Measurements from ENCODE around the gene ADGRG3. TPM values are rescaled to one million over a fixed set of nuclear protein-coding genes. Genes with fewer than 3 reads are reported as not detected.

Gene ADGRG3
- total and polyA plus RNA-seq, 2 of the 13 experiments (the other 11 are each of a cell fraction or from before 2014, with no cell fraction given), result 2.7 to 11.8 TPM

DNA sequence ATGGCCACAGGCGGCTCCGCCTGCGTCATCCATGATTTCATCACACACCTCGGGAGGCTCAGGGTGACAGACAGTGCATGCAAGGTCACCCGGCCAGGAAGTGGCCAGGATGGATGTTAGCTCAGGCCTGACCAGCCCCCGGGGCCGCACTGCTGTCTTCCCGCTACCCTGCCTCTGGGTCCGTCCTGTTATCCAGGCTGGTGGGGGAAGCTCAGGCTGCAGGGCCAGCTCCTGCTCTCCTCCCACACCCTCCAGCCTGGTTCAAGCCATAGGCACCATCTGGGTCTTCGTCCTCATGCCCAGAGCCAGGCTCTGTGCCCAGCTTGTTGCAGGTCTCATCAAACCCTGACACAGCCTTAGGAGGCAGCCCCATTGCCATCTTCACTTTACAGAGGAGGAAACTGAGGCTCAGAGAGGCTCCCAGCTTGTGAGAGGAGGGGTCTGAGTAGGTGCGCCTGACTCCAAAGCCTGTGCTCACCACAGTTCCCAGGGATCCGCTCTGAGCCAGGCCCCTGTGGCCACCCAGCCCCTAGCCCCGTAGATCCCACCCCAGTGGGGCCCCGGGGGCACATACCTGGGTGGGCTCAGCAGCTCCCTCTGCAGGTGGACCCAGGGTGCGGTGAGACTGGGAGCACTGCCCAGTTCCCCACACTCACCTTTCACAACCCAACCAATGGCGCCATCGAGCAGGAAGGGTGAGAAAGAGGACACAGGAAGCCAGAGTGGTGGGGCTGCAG is 412 bp upstream of the ADGRG3 start (continued):
- TF ChIP-seq, protein P1, sequence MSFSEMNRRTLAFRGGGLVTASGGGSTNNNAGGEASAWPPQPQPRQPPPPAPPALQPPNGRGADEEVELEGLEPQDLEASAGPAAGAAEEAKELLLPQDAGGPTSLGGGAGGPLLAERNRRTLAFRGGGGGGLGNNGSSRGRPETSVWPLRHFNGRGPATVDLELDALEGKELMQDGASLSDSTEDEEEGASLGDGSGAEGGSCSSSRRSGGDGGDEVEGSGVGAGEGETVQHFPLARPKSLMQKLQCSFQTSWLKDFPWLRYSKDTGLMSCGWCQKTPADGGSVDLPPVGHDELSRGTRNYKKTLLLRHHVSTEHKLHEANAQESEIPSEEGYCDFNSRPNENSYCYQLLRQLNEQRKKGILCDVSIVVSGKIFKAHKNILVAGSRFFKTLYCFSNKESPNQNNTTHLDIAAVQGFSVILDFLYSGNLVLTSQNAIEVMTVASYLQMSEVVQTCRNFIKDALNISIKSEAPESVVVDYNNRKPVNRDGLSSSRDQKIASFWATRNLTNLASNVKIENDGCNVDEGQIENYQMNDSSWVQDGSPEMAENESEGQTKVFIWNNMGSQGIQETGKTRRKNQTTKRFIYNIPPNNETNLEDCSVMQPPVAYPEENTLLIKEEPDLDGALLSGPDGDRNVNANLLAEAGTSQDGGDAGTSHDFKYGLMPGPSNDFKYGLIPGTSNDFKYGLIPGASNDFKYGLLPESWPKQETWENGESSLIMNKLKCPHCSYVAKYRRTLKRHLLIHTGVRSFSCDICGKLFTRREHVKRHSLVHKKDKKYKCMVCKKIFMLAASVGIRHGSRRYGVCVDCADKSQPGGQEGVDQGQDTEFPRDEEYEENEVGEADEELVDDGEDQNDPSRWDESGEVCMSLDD (CRISPR knock-in tag; IDR thresholded peaks at IDR 0.05; ENCODE audit: borderline replicate concordance), result no peak; the same call in 1 of the 2 replicates
- TF ChIP-seq, protein P2, sequence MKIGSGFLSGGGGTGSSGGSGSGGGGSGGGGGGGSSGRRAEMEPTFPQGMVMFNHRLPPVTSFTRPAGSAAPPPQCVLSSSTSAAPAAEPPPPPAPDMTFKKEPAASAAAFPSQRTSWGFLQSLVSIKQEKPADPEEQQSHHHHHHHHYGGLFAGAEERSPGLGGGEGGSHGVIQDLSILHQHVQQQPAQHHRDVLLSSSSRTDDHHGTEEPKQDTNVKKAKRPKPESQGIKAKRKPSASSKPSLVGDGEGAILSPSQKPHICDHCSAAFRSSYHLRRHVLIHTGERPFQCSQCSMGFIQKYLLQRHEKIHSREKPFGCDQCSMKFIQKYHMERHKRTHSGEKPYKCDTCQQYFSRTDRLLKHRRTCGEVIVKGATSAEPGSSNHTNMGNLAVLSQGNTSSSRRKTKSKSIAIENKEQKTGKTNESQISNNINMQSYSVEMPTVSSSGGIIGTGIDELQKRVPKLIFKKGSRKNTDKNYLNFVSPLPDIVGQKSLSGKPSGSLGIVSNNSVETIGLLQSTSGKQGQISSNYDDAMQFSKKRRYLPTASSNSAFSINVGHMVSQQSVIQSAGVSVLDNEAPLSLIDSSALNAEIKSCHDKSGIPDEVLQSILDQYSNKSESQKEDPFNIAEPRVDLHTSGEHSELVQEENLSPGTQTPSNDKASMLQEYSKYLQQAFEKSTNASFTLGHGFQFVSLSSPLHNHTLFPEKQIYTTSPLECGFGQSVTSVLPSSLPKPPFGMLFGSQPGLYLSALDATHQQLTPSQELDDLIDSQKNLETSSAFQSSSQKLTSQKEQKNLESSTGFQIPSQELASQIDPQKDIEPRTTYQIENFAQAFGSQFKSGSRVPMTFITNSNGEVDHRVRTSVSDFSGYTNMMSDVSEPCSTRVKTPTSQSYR (CRISPR knock-in tag; IDR thresholded peaks at IDR 0.05; ENCODE audit: borderline replicate concordance), result peak; percentile 61; the same call in 1 of the 2 replicates
- TF ChIP-seq ZNF720 (CRISPR knock-in tag; IDR thresholded peaks at IDR 0.05) (no peak), MTA3 (CRISPR knock-in tag; IDR thresholded peaks at IDR 0.05) (no peak), SP2 (CRISPR knock-in tag; IDR thresholded peaks at IDR 0.05) (no peak), MXD4 (CRISPR knock-in tag; IDR thresholded peaks at IDR 0.05) (peak; percentile 48; the same call in 1 of the 2 replicates), ZIK1 (CRISPR knock-in tag; IDR thresholded peaks at IDR 0.05; ENCODE audit: borderline replicate concordance, low read depth) (peak; percentile 70; the same call in 1 of the 2 replicates), ZNF20 (CRISPR knock-in tag; IDR thresholded peaks at IDR 0.05) (no peak), HMGA1 (CRISPR knock-in tag; conservative IDR thresholded peaks at IDR 0.05) (no peak), SP140L (CRISPR knock-in tag; IDR thresholded peaks at IDR 0.05; ENCODE audit: borderline replicate concordance) (no peak), SP1 (IDR thresholded peaks at IDR 0.05) (no peak), SP1 (CRISPR knock-in tag; IDR thresholded peaks at IDR 0.05) (0 out of 2 replicates have a peak, but pooled peaks have one; percentile 24), MXI1 (IDR thresholded peaks at IDR 0.05; ENCODE audit: borderline replicate concordance, low read depth, low read length) (peak; percentile 59; the same call in 1 of the 3 replicates), HNRNPLL (IDR thresholded peaks at IDR 0.05; ENCODE audit: low read depth, low read length, poor library complexity, severe bottlenecking) (no peak), ZNF224 (CRISPR knock-in tag; IDR thresholded peaks at IDR 0.05) (peak; percentile 50; the same call in 1 of the 2 replicates), DR1 (CRISPR knock-in tag; IDR thresholded peaks at IDR 0.05) (no peak)
- TF ChIP-seq, protein P3, sequence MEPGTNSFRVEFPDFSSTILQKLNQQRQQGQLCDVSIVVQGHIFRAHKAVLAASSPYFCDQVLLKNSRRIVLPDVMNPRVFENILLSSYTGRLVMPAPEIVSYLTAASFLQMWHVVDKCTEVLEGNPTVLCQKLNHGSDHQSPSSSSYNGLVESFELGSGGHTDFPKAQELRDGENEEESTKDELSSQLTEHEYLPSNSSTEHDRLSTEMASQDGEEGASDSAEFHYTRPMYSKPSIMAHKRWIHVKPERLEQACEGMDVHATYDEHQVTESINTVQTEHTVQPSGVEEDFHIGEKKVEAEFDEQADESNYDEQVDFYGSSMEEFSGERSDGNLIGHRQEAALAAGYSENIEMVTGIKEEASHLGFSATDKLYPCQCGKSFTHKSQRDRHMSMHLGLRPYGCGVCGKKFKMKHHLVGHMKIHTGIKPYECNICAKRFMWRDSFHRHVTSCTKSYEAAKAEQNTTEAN (CRISPR knock-in tag; conservative IDR thresholded peaks at IDR 0.05), result no peak
- TF ChIP-seq, protein P4, sequence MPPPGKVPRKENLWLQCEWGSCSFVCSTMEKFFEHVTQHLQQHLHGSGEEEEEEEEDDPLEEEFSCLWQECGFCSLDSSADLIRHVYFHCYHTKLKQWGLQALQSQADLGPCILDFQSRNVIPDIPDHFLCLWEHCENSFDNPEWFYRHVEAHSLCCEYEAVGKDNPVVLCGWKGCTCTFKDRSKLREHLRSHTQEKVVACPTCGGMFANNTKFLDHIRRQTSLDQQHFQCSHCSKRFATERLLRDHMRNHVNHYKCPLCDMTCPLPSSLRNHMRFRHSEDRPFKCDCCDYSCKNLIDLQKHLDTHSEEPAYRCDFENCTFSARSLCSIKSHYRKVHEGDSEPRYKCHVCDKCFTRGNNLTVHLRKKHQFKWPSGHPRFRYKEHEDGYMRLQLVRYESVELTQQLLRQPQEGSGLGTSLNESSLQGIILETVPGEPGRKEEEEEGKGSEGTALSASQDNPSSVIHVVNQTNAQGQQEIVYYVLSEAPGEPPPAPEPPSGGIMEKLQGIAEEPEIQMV (CRISPR knock-in tag; IDR thresholded peaks at IDR 0.05; ENCODE audit: low read depth), result 0 out of 2 replicates have a peak, but pooled peaks have one; percentile 60
- TF ChIP-seq, protein P5, sequence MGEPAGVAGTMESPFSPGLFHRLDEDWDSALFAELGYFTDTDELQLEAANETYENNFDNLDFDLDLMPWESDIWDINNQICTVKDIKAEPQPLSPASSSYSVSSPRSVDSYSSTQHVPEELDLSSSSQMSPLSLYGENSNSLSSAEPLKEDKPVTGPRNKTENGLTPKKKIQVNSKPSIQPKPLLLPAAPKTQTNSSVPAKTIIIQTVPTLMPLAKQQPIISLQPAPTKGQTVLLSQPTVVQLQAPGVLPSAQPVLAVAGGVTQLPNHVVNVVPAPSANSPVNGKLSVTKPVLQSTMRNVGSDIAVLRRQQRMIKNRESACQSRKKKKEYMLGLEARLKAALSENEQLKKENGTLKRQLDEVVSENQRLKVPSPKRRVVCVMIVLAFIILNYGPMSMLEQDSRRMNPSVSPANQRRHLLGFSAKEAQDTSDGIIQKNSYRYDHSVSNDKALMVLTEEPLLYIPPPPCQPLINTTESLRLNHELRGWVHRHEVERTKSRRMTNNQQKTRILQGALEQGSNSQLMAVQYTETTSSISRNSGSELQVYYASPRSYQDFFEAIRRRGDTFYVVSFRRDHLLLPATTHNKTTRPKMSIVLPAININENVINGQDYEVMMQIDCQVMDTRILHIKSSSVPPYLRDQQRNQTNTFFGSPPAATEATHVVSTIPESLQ (CRISPR knock-in tag; conservative IDR thresholded peaks at IDR 0.05), result no peak

All from HepG2 (cell line).